Measurements from ENCODE around the gene TAF4B. TPM values are rescaled to one million over a fixed set of nuclear protein-coding genes. Genes with fewer than 3 reads are reported as not detected.
"Not testable (repeated sequence)": the region's sequence is repeated elsewhere in the genome, so short reads cannot be mapped to it uniquely, and the experiment has no call there.

TAF4B gene
- total RNA-seq, 1 experiment from 2014 or later, result 8.3 TPM

DNA sequence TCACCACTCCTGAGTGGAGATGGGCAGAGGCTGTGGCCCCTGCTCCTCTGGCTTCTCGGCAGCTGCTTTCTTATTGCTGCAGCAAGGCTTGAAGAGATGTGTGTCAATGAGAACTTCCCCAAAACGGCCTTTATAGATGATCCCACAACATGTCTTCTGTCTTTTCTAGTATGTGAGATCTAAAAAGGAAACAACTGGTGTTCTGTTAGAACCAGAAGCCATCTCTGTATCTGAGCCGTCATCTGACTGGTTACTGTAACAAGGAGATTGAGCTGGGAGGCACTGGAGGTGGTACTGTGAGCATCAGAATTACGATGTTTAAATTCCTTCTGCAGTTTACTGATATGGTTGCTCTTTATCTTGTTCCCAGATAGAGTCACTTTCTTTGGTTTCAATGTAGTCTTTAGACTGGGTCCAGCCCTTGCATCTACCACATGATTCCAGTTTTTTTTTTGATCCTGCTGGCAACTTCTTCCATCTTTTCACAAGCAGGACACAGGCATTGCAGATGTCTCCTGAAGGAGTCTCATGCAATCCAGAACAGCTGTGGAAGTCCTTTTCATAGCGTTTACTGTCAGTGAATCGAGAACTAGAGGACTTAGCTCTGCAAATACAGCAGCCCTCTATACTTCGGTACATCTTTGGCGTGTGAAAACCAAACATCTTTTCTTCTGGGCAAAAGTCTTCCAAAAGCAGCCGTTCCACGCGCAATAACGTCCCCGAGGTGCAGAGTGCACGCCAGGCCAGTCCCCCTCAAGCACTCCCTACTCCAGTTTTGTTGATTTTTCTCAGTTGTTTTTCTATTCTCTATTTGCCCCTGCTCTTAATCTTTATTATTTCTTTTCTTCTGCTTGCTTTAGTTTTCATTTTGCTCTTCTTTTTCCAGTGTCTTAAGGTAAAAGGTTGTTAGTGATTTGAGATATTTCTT lies 29.7 kb downstream of the TAF4B start:
- H3K4me1 ChIP-seq (ENCODE audit: insufficient read depth, low read length), result no peaks in the 10 kb centered on the region
- H3F3A ChIP-seq (ENCODE audit: low read length, unreplicated experiment), result no peaks in the 10 kb centered on the region
- H3K4me3 ChIP-seq (ENCODE audit: low read length), result no peak overlapping the region
- no peaks in the 10 kb centered on the region for H3K27me3 ChIP-seq (ENCODE audit: low read length)
- no peak overlapping the region for H3K9ac ChIP-seq (ENCODE audit: low read length)
- H3K27ac ChIP-seq (ENCODE audit: low read length), result no peak overlapping the region
- TF ChIP-seq EZH2 (IDR thresholded peaks at IDR 0.05; ENCODE audit: low read length, unreplicated experiment) (no peak), CTCF (conservative IDR thresholded peaks at IDR 0.05; ENCODE audit: low read depth, low read length) (no peak)
- DNase-seq (no peak), ATAC-seq (no peak)
- ChIA-PET POLR2A (ENCODE audit: unreplicated experiment) (no interaction called here), CTCF (no interaction called here)
- no peak overlapping the region for H3K4me2 ChIP-seq (ENCODE audit: low read length)
- H4K20me1 ChIP-seq (ENCODE audit: low read length), result 0 out of 2 replicates have a peak, but pooled peaks cover 5% of the 10 kb centered on the region
- H3K36me3 ChIP-seq (ENCODE audit: low read depth, low read length), result no peaks in the 10 kb centered on the region
- no peak overlapping the region for H2AFZ ChIP-seq (ENCODE audit: low read length)
- H3K9me3 ChIP-seq (ENCODE audit: low read length), result no peaks in the 10 kb centered on the region
- intact Hi-C loops (cut with micrococcal nuclease), result no loop called here
- H3K9me2 ChIP-seq (replicated peaks; ENCODE audit: low read length), result no peaks in the 10 kb centered on the region
- peaks cover 12% of the 10 kb centered on the region; the same call in 1 of the 2 replicates for H3K79me2 ChIP-seq (ENCODE audit: low read length)
- BruUV-seq (replicated peaks), result no TSS peak

- no peak overlapping the region for H3K27ac ChIP-seq (ENCODE audit: low read length)
- no peaks in the 10 kb centered on the region for H3K36me3 ChIP-seq (ENCODE audit: low read depth, low read length)
- H3K4me3 ChIP-seq (ENCODE audit: low read length), result no peak overlapping the region
- no peaks in the 10 kb centered on the region for H3K9me3 ChIP-seq (ENCODE audit: low read length)
- BruUV-seq (replicated peaks), result no TSS peak
- CTCF ChIA-PET, result no interaction called here
- POLR2A ChIA-PET (ENCODE audit: unreplicated experiment), result interaction anchor here (0.7 kb wide), 1 partner anchor 136 kb away, joined by 6 read pairs; no protein-coding TSS in a partner anchor
- no peak overlapping the region for H3K9ac ChIP-seq (ENCODE audit: low read length)
- H3K79me2 ChIP-seq (ENCODE audit: low read length), result 0 out of 2 replicates have a peak, but pooled peaks cover 12% of the 10 kb centered on the region
- no peaks in the 10 kb centered on the region for H3K27me3 ChIP-seq (ENCODE audit: low read length)
- no peaks in the 10 kb centered on the region for H3F3A ChIP-seq (ENCODE audit: low read length, unreplicated experiment)
- no peaks in the 10 kb centered on the region for H3K9me2 ChIP-seq (replicated peaks; ENCODE audit: low read length)
- no peaks in the 10 kb centered on the region for H3K4me1 ChIP-seq (ENCODE audit: insufficient read depth, low read length)
- intact Hi-C loops (cut with micrococcal nuclease), result no loop called here
- DNase-seq, result no peak
- H3K4me2 ChIP-seq (ENCODE audit: low read length), result no peak overlapping the region
- H2AFZ ChIP-seq (ENCODE audit: low read length), result no peak overlapping the region
- no peak for ATAC-seq
- no peak for TF ChIP-seq EZH2 (IDR thresholded peaks at IDR 0.05; ENCODE audit: low read length, unreplicated experiment)
- TF ChIP-seq CTCF (conservative IDR thresholded peaks at IDR 0.05; ENCODE audit: low read depth, low read length), result no peak
- no peak for TF ChIP-seq EZH2phosphoT487 (IDR thresholded peaks at IDR 0.05; ENCODE audit: borderline replicate concordance, low read length)
- H4K20me1 ChIP-seq (ENCODE audit: low read length), result no peaks in the 10 kb centered on the region
These were observed 32.5 kb downstream of the TAF4B start for GRCh38 chr18:26258711-26259110.

GRCh38 chr18:26259416-26259815 lies 33.2 kb downstream of the TAF4B start:
- intact Hi-C loops (cut with micrococcal nuclease); H3K4me1 ChIP-seq (ENCODE audit: insufficient read depth, low read length); H3K27ac ChIP-seq (ENCODE audit: low read length); H3F3A ChIP-seq (ENCODE audit: low read length, unreplicated experiment); POLR2A ChIA-PET (ENCODE audit: unreplicated experiment); H3K9ac ChIP-seq (ENCODE audit: low read length); BruUV-seq (replicated peaks); H4K20me1 ChIP-seq (ENCODE audit: low read length); H3K4me2 ChIP-seq (ENCODE audit: low read length); H3K4me3 ChIP-seq (ENCODE audit: low read length); H2AFZ ChIP-seq (ENCODE audit: low read length); H3K9me3 ChIP-seq (ENCODE audit: low read length); H3K9me2 ChIP-seq (replicated peaks; ENCODE audit: low read length); H3K36me3 ChIP-seq (ENCODE audit: low read depth, low read length); DNase-seq; CTCF ChIA-PET; H3K27me3 ChIP-seq (ENCODE audit: low read length); ATAC-seq: not testable (repeated sequence)
- H3K79me2 ChIP-seq (ENCODE audit: low read length), result 0 out of 2 replicates have a peak, but pooled peaks cover 12% of the 10 kb centered on the region

Data from PC-3 (cell line).